A549 (cell line): ENCODE results near the gene SEMA6C. TPM values are rescaled to one million over a fixed set of nuclear protein-coding genes. Genes with fewer than 3 reads are reported as not detected.
A peak's percentile ranks its signal among the peaks of the same experiment; 100 is the strongest.

Source experiments
- ATAC-seq, 2 experiments: fragments of 200-7000 bp in 1 of 2; fragments of >200 bp in 1 of 2; cut with Nextera tagmentation in 1 of 2; cut with Tn5 transposase in 1 of 2; 3 replicates each; pipeline versions ENCODE4 v1.8.0 to v1.9.1; 2018 to 2020; ENCODE audit warnings: mild to moderate bottlenecking in 1 of 2, moderate library complexity in 1 of 2
- CTCF ChIA-PET: fragments of 300-600 bp; sonication (Branson Sonifier 250); formaldehyde crosslinking; extraction: SDS; loops from one replicate; lab custom pipeline; 2021; ENCODE audit warnings: antibody characterized with exemption, inconsistent platforms; lab: Yijun Ruan, JAX
- POLR2A ChIA-PET: fragments of 350-600 bp; formaldehyde crosslinking; extraction: SDS; loops from one replicate; lab custom pipeline; 2021; ENCODE audit warnings: antibody characterized with exemption, inconsistent platforms; lab: Yijun Ruan, JAX
- DNase-seq, 2 experiments: peaks; one replicate each; pipeline versions ENCODE4 v3.0.0 to v3.0.0-alpha.2; 2011 to 2016; ENCODE audit warnings: low read depth in 1 of 2, low spot score in 1 of 2
- FAIRE-seq: peaks from 2 replicates; lab custom pipeline; 2011; peaks lifted over from hg19 to GRCh38; lab: Jason Lieb, UNC
- H3K27ac ChIP-seq, 2 experiments: fragments of >200 bp; sonication (Bioruptor Twin); formaldehyde crosslinking; 3 replicates each; pipeline ENCODE4 v1.5.1; 2016 to 2017
- H3K4me1 ChIP-seq: fragments of >200 bp; sonication (Bioruptor Twin); formaldehyde crosslinking; 3 replicates; pipeline ENCODE4 v1.6.1; 2016
- H3K4me2 ChIP-seq: fragments of >200 bp; sonication (Bioruptor Twin); formaldehyde crosslinking; 3 replicates; pipeline ENCODE4 v1.6.1; 2016
- H3K4me3 ChIP-seq: fragments of >200 bp; sonication (Bioruptor Twin); formaldehyde crosslinking; 3 replicates; pipeline ENCODE4 v1.5.1; 2016
- H3K9me3 ChIP-seq: fragments of >200 bp; sonication (Bioruptor Twin); formaldehyde crosslinking; 3 replicates; pipeline ENCODE4 v1.6.1; 2016
- ATOH8 ChIP-seq: fragments of 250-450 bp; sonication (Bioruptor Pico); IDR thresholded peaks from 2 replicates; pipeline ENCODE4 v1.5.0; 2020; ENCODE audit warnings: low read depth, mild to moderate bottlenecking, moderate library complexity
- BCL3 ChIP-seq: fragments of >200 bp; sonication (Bioruptor Twin); formaldehyde crosslinking; IDR thresholded peaks from 3 replicates; pipeline ENCODE4 v1.6.1; 2016
- CBX8 ChIP-seq: fragments of 200-600 bp; sonication (generic); IDR thresholded peaks from 2 replicates; pipeline ENCODE4 v1.6.1; 2016
- CEBPB ChIP-seq, 2 experiments: fragments of >200 bp in 1 of 2; sonication (Bioruptor Twin) in 1 of 2; formaldehyde crosslinking in 1 of 2; IDR thresholded peaks; 2 replicates each; pipeline ENCODE4 v1.6.1; 2012 to 2016
- E2F6 ChIP-seq: IDR thresholded peaks from 2 replicates; pipeline ENCODE4 v1.6.1; 2012; ENCODE audit warnings: low read depth, borderline replicate concordance
- GATA3 ChIP-seq: IDR thresholded peaks from 2 replicates; pipeline ENCODE4 v1.6.1; 2012; ENCODE audit warnings: borderline replicate concordance
- HMGXB4 ChIP-seq: fragments of 250-450 bp; sonication (Bioruptor Pico); IDR thresholded peaks from 2 replicates; pipeline ENCODE4 v1.5.0; 2021; ENCODE audit warnings: mild to moderate bottlenecking, moderate library complexity, borderline replicate concordance
- KDM5A ChIP-seq: fragments of 200-600 bp; sonication (generic); IDR thresholded peaks from 2 replicates; pipeline ENCODE4 v1.6.1; 2016; ENCODE audit warnings: antibody characterized with exemption, mild to moderate bottlenecking
- MAX ChIP-seq: IDR thresholded peaks from 2 replicates; pipeline ENCODE4 v1.6.1; 2012
- MAZ ChIP-seq: fragments of 150-350 bp; IDR thresholded peaks from 2 replicates; pipeline ENCODE4 v1.6.1; 2014; ENCODE audit warnings: antibody characterized with exemption, low read depth, low read length, borderline replicate concordance
- PBX3 ChIP-seq: IDR thresholded peaks from 2 replicates; pipeline ENCODE4 v1.6.1; 2012
- REST ChIP-seq: fragments of 200-600 bp; sonication (generic); IDR thresholded peaks from 2 replicates; pipeline ENCODE4 v1.6.1; 2016; ENCODE audit warnings: antibody characterized with exemption, mild to moderate bottlenecking, moderate library complexity
- SMC3 ChIP-seq: fragments of >200 bp; sonication (Bioruptor Twin); formaldehyde crosslinking; IDR thresholded peaks from 3 replicates; pipeline ENCODE4 v1.6.1; 2018; ENCODE audit warnings: inconsistent platforms
- SREBF2 ChIP-seq: fragments of 450-650 bp; IDR thresholded peaks from 2 replicates; pipeline ENCODE4 v1.6.1; 2014; ENCODE audit warnings: mild to moderate bottlenecking, moderate library complexity
- ZC3H11A ChIP-seq: fragments of 450-650 bp; IDR thresholded peaks from 2 replicates; pipeline ENCODE4 v1.6.1; 2014; ENCODE audit warnings: antibody characterized with exemption, mild to moderate bottlenecking
- ZSCAN20 ChIP-seq: fragments of 250-450 bp; sonication (Bioruptor Pico); IDR thresholded peaks from 2 replicates; pipeline ENCODE4 v1.8.0; 2022; ENCODE audit warnings: mild to moderate bottlenecking, moderate library complexity
- WGBS: methylation state at CpG from one replicate; pipeline ENCODE4 v1.1.6; 2017; ENCODE audit errors: missing lambda C conversion rate; 5-methylcytosine and 5-hydroxymethylcytosine counted together
- polyA plus RNA-seq, 4 experiments: library from polyadenylated mRNA; depleted of rRNA in 3 of 4; stranded (reverse); fragments of >200 nt; fragmentation: RNase III in 1 of 4; extraction: RNeasy Plus Mini Kit Qiagen cat#74134 plus additional on column Dnase treatment in 1 of 4; gene quantifications; 2 replicates in 3 of 4; 3 replicates in 1 of 4; pipeline ENCODE4 v1.2.3, GENCODE V29; 2011 to 2017
- TF ChIP-seq, protein P1 (sequence below): fragments of 450-650 bp; IDR thresholded peaks from 2 replicates; pipeline ENCODE4 v1.6.1; 2014; ENCODE audit warnings: antibody characterized with exemption
- TF ChIP-seq, protein P2 (sequence below): fragments of 150-350 bp; IDR thresholded peaks from 2 replicates; pipeline ENCODE4 v1.6.1; 2014; ENCODE audit warnings: low read depth, mild to moderate bottlenecking, low read length
- TF ChIP-seq, protein P3 (sequence below): fragments of >200 bp; sonication (Bioruptor Twin); formaldehyde crosslinking; IDR thresholded peaks from 3 replicates; pipeline ENCODE4 v1.5.1; 2016

Gene SEMA6C
- polyA plus RNA-seq, 2 of the 4 experiments (the other 2 are of a cell fraction), result 1.3 to 1.6 TPM

DNA sequence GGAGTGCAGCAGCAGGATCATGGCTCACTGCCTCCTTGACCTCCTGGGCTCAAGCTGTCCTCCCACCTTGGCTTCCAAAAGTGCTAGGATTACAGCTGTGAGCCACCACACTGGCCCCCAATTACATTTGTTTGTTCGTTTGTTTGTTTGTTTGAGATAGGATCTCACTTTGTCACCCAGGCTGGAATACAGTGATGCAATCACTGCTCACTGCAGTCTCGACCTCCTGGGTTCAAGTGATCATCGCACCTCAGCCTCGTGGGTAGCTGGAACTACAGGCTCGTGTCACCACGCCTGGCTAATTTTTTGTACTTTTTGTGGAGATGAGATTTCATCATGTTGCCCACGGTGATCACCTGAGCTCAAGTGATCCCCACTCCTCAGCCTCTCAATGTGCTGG lies 45.6 kb upstream of the SEMA6C start:
- Histone ChIP-seq H3K4me3 (no peak overlapping the region), H3K4me2 (no peak overlapping the region), H3K9me3 (no peaks in the 10 kb centered on the region), H3K27ac (no peak overlapping the region), H3K4me1 (peaks cover 22% of the 10 kb centered on the region)
- ChIA-PET POLR2A (no interaction called here), CTCF (interaction anchor here (0.6 to 1.3 kb wide), 5 partner anchors 13 to 148 kb away, joined by 3 to 6 read pairs (median 3); no protein-coding TSS in a partner anchor)
- FAIRE-seq, result no peak
- TF ChIP-seq CBX8 (no peak), ZC3H11A (no peak), SREBF2 (no peak), REST (no peak), ZSCAN20 (CRISPR knock-in tag) (no peak)
- TF ChIP-seq, protein P1, sequence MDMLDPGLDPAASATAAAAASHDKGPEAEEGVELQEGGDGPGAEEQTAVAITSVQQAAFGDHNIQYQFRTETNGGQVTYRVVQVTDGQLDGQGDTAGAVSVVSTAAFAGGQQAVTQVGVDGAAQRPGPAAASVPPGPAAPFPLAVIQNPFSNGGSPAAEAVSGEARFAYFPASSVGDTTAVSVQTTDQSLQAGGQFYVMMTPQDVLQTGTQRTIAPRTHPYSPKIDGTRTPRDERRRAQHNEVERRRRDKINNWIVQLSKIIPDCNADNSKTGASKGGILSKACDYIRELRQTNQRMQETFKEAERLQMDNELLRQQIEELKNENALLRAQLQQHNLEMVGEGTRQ, result no peak
- 75% methylated on average over 7 of the region's 7 CpGs for WGBS
- no peak for DNase-seq
- no peak for ATAC-seq

DNA sequence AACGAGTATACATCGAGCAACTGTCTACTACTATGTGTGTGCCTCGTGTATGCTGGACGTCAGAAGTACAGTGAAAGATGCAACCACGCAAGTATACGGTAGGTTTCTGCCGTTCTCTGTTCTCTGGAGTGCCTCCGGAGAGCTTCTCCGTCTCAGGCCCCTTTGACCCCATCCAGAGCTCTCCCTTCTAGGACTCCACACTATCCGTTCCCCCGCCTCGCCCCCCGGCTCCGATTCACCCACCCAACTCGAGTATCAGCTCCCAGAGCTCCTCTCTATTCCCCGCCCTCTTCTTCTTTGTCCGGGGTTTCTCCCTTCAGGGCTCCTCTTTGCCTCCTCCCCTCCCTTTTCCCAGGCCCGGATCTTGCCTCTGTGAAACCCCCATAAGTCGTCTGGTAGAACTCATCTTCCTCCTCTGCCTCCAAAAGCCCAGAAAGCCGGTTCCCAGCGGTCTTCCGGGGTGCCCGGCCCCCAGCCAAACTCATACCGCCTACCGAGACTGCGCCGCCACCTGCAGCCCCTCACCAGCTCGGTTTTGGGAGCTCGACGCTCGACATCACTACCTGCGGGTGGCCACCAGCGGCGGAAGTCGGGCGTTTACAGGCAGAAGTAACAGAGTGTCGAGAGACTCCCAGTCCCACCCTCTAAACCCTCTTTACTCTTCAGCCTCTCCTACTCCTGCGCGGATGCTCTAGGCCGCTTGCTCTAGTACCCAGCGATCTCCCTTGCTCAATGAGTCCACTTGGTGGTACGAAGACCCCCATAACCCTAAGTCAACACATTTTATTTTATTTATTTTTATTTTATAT lies 43.4 kb upstream of the SEMA6C start, which contains the start of gene VPS72:
Gene VPS72 (minus strand): TSS at position 561 of the 809 bp plus-strand sequence. CDS start 76 bp downstream, at position 485.
- Histone ChIP-seq H3K4me2 (peak within 1 kb of the TSS; percentile 93), H3K4me3 (peak within 1 kb of the TSS; percentile 80), H3K4me1 (peaks cover 20% of the 10 kb centered on the region), H3K9me3 (no peaks in the 10 kb centered on the region), H3K27ac (peak within 1 kb of the TSS; percentile 86 to 89)
- ChIA-PET CTCF (interaction anchor here (0.6 to 2.1 kb wide), 8 partner anchors 11 to 90 kb away, joined by 3 to 12 read pairs (median 3); partner anchors contain the start of gene TMOD4), POLR2A (interaction anchor here (0.5 to 1.8 kb wide), 17 partner anchors 9 to 151 kb away, joined by 3 to 12 read pairs (median 4); partner anchors contain the start of genes LYSMD1, PI4KB, PIP5K1A and PSMD4)
- peak; percentile 93 for DNase-seq
- peak; percentile 94 to 98 for ATAC-seq
- no peak for FAIRE-seq
- WGBS, result under 1% methylated on average over 42 of the region's 42 CpGs
- TF ChIP-seq, protein P2, sequence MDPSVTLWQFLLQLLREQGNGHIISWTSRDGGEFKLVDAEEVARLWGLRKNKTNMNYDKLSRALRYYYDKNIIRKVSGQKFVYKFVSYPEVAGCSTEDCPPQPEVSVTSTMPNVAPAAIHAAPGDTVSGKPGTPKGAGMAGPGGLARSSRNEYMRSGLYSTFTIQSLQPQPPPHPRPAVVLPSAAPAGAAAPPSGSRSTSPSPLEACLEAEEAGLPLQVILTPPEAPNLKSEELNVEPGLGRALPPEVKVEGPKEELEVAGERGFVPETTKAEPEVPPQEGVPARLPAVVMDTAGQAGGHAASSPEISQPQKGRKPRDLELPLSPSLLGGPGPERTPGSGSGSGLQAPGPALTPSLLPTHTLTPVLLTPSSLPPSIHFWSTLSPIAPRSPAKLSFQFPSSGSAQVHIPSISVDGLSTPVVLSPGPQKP, result 0 out of 2 replicates have a peak, but pooled peaks have one; percentile 8
- TF ChIP-seq MAX (peak; percentile 84), SMC3 (no peak; the same call in 2 of the 3 replicates), HMGXB4 (CRISPR knock-in tag) (peak; percentile 53; the same call in 1 of the 2 replicates), PBX3 (peak; percentile 33; the same call in 1 of the 2 replicates), BCL3 (peak; percentile 93; the same call in 2 of the 3 replicates), KDM5A (peak; percentile 56), CEBPB (IDR thresholded peaks at IDR 0.05) (peak in 1 of 2 experiments; percentile 41; a peak in 1 of 4 replicates), ATOH8 (no peak), GATA3 (peak; percentile 28; the same call in 1 of the 2 replicates), E2F6 (0 out of 2 replicates have a peak, but pooled peaks have one; percentile 56), MAZ (0 out of 2 replicates have a peak, but pooled peaks have one; percentile 34)
- TF ChIP-seq, protein P3, sequence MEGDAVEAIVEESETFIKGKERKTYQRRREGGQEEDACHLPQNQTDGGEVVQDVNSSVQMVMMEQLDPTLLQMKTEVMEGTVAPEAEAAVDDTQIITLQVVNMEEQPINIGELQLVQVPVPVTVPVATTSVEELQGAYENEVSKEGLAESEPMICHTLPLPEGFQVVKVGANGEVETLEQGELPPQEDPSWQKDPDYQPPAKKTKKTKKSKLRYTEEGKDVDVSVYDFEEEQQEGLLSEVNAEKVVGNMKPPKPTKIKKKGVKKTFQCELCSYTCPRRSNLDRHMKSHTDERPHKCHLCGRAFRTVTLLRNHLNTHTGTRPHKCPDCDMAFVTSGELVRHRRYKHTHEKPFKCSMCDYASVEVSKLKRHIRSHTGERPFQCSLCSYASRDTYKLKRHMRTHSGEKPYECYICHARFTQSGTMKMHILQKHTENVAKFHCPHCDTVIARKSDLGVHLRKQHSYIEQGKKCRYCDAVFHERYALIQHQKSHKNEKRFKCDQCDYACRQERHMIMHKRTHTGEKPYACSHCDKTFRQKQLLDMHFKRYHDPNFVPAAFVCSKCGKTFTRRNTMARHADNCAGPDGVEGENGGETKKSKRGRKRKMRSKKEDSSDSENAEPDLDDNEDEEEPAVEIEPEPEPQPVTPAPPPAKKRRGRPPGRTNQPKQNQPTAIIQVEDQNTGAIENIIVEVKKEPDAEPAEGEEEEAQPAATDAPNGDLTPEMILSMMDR, result no peak
